HEK293T (cell line): ENCODE data around the gene ATXN2.

Source experiments
- CTBP1 ChIP-seq: fragments of 450-650 bp; IDR thresholded peaks from 2 replicates; pipeline ENCODE4 v1.6.1; 2016; ENCODE audit warnings: borderline replicate concordance
- ELF4 ChIP-seq: fragments of 450-650 bp; IDR thresholded peaks from 2 replicates; pipeline ENCODE4 v1.6.1; 2017; ENCODE audit warnings: antibody characterized with exemption
- SP1 ChIP-seq: fragments of 450-650 bp; IDR thresholded peaks from 2 replicates; pipeline ENCODE4 v1.6.1; 2017
- SUZ12 ChIP-seq: fragments of 450-650 bp; IDR thresholded peaks from 2 replicates; pipeline ENCODE4 v1.6.1; 2016; ENCODE audit warnings: mild to moderate bottlenecking

GRCh38 chr12:111589601-111590000, 9.5 kb downstream of the ATXN2 start:
- TF ChIP-seq CTBP1 (no peak), SUZ12 (no peak), SP1 (no peak), ELF4 (no peak)
